Stimulated activated naive CD8-positive, alpha-beta T cell treated with anti-CD3 and anti-CD28 coated beads, Interleukin-15, Interleukin-2, amounts not matched to agents 100 U/mL and 50 U/mL, for 24 hours (primary cell): ENCODE results near the gene MYBL2.
A peak's percentile ranks its signal among the peaks of the same experiment; 100 is the strongest.

Experiments
- ATAC-seq: fragments of 150-1000 bp; cut with Tn5 transposase; one replicate; pipeline ENCODE4 v1.10.0; 2021
- DNase-seq: peaks from one replicate; pipeline ENCODE4 v3.0.0; 2021

The MYBL2 gene

GRCh38 chr20:43682446-43682845 lies 15.5 kb downstream of the MYBL2 start:
- no peak for DNase-seq
- ATAC-seq: no peak

GRCh38 chr20:43686820-43687219 lies 19.9 kb downstream of the MYBL2 start:
- no peak for ATAC-seq
- no peak for DNase-seq

- no peak for DNase-seq
- ATAC-seq: peak; percentile 56
Measured at GRCh38 chr20:43689165-43689564, 22.3 kb downstream of the MYBL2 start.

- no peak for DNase-seq
- no peak for ATAC-seq
Measured at GRCh38 chr20:43690943-43691598, 24.2 kb downstream of the MYBL2 start.

GRCh38 chr20:43691928-43692524 lies 25.1 kb downstream of the MYBL2 start:
- ATAC-seq (no peak), DNase-seq (peak; percentile 77)

- ATAC-seq: no peak
- no peak for DNase-seq
Measured at GRCh38 chr20:43694763-43695162, 27.8 kb downstream of the MYBL2 start.

GRCh38 chr20:43695571-43695970 lies 28.7 kb downstream of the MYBL2 start:
- DNase-seq (no peak), ATAC-seq (no peak)

GRCh38 chr20:43699941-43700565 lies 33.1 kb downstream of the MYBL2 start:
- DNase-seq (no peak), ATAC-seq (peak; percentile 31)

- DNase-seq: no peak
- no peak for ATAC-seq
Measured at GRCh38 chr20:43700627-43701026, 33.7 kb downstream of the MYBL2 start.

- DNase-seq: no peak
- ATAC-seq: no peak
Measured at GRCh38 chr20:43702502-43702901, 35.6 kb downstream of the MYBL2 start.

GRCh38 chr20:43710370-43711044 lies 43.6 kb downstream of the MYBL2 start:
- no peak for ATAC-seq
- no peak for DNase-seq

- ATAC-seq (no peak), DNase-seq (no peak)
Measured at GRCh38 chr20:43711098-43711654, 44.3 kb downstream of the MYBL2 start.

GRCh38 chr20:43715044-43715443 lies 48.1 kb downstream of the MYBL2 start:
- no peak for ATAC-seq
- DNase-seq: no peak

- no peak for ATAC-seq
- no peak for DNase-seq
Measured at GRCh38 chr20:43715511-43715910, 48.6 kb downstream of the MYBL2 start.

GRCh38 chr20:43716123-43716522 lies 49.2 kb downstream of the MYBL2 start:
- DNase-seq (no peak), ATAC-seq (no peak)

- ATAC-seq: no peak
- DNase-seq: no peak
Measured at GRCh38 chr20:43716757-43717615, 50.1 kb downstream of the MYBL2 start.

GRCh38 chr20:43717616-43717995 lies 50.7 kb downstream of the MYBL2 start:
- DNase-seq (no peak), ATAC-seq (peak; percentile 50)

- ATAC-seq (no peak), DNase-seq (no peak)
Measured at GRCh38 chr20:43720007-43720406, 53.1 kb downstream of the MYBL2 start.

- no peak for DNase-seq
- ATAC-seq: no peak
Measured at GRCh38 chr20:43721097-43721428, 54.1 kb downstream of the MYBL2 start.

GRCh38 chr20:43721429-43722152 lies 54.7 kb downstream of the MYBL2 start:
- DNase-seq (no peak), ATAC-seq (peak; percentile 34)

GRCh38 chr20:43722153-43722505 lies 55.2 kb downstream of the MYBL2 start:
- peak; percentile 44 for DNase-seq
- peak; percentile 44 for ATAC-seq
